GM23338 (cell line): ENCODE data around the gene COBL. TPM values are rescaled to one million over a fixed set of nuclear protein-coding genes. Genes with fewer than 3 reads are reported as not detected.
A peak's percentile ranks its signal among the peaks of the same experiment; 100 is the strongest.

Experiments used
- ATAC-seq: fragments of 200-7000 bp; cut with Tn5 transposase; 3 replicates; pipeline ENCODE4 v1.9.1; 2020
- DNase-seq: peaks from one replicate; pipeline ENCODE4 v3.0.0-alpha.2; 2015; ENCODE audit warnings: low spot score
- H2AFZ ChIP-seq: fragments of 200-600 bp; sonication (generic); 2 replicates; pipeline ENCODE4 v1.8.0; 2016; ENCODE audit warnings: antibody characterized with exemption, mild to moderate bottlenecking, moderate library complexity
- H3F3A ChIP-seq: fragments of 200-600 bp; sonication (generic); replicated peaks from 2 replicates; pipeline ENCODE4 v1.8.0; 2017; ENCODE audit warnings: antibody characterized with exemption, mixed run types, low read depth
- H3K27ac ChIP-seq: fragments of 200-600 bp; sonication (generic); 2 replicates; pipeline ENCODE4 v1.6.1; 2016; ENCODE audit warnings: low read depth
- H3K27me3 ChIP-seq: fragments of 200-600 bp; sonication (generic); 2 replicates; pipeline ENCODE4 v1.8.0; 2016; ENCODE audit warnings: mild to moderate bottlenecking, mixed run types, moderate library complexity; ENCODE audit not compliant: insufficient read depth
- H3K36me3 ChIP-seq: fragments of 200-600 bp; sonication (generic); 2 replicates; pipeline ENCODE4 v1.8.0; 2016; ENCODE audit warnings: mild to moderate bottlenecking; ENCODE audit not compliant: insufficient read depth
- H3K4me1 ChIP-seq: fragments of 200-600 bp; sonication (generic); 2 replicates; pipeline ENCODE4 v1.8.0; 2016; ENCODE audit warnings: mild to moderate bottlenecking, moderate library complexity; ENCODE audit not compliant: insufficient read depth
- H3K4me2 ChIP-seq: fragments of 200-600 bp; sonication (generic); 2 replicates; pipeline ENCODE4 v1.7.1; 2017; ENCODE audit warnings: mixed run types
- H3K4me3 ChIP-seq: fragments of 200-600 bp; sonication (generic); 2 replicates; pipeline ENCODE4 v1.6.1; 2016; ENCODE audit warnings: mixed run types
- H3K79me2 ChIP-seq: fragments of 200-600 bp; sonication (generic); replicated peaks from 2 replicates; pipeline ENCODE4 v1.8.0; 2017; ENCODE audit warnings: mild to moderate bottlenecking; ENCODE audit not compliant: insufficient read depth
- H3K9me2 ChIP-seq: fragments of 200-600 bp; sonication (generic); 2 replicates; pipeline ENCODE4 v1.8.0; 2017; ENCODE audit not compliant: insufficient read depth
- H4K20me1 ChIP-seq: fragments of 200-600 bp; sonication (generic); replicated peaks from 2 replicates; pipeline ENCODE4 v1.8.0; 2017; ENCODE audit warnings: mild to moderate bottlenecking; ENCODE audit not compliant: insufficient read depth
- H3K27ac Mint-ChIP-seq: 2 replicates; pipeline ENCODE4 v1.8.0; 2020; ENCODE audit warnings: inconsistent platforms, mild to moderate bottlenecking, moderate library complexity, mixed read lengths
- H3K27me3 Mint-ChIP-seq: 3 replicates; pipeline ENCODE4 v1.8.0; 2022; ENCODE audit warnings: low read depth, mild to moderate bottlenecking, moderate library complexity, mixed read lengths, inconsistent platforms; ENCODE audit not compliant: insufficient read depth, poor library complexity
- H3K36me3 Mint-ChIP-seq: 3 replicates; pipeline ENCODE4 v1.8.0; 2021; ENCODE audit warnings: low read depth, mild to moderate bottlenecking, inconsistent platforms, moderate library complexity, mixed read lengths
- H3K4me1 Mint-ChIP-seq: 3 replicates; pipeline ENCODE4 v1.8.0; 2020; ENCODE audit warnings: mild to moderate bottlenecking, inconsistent platforms, mixed read lengths
- H3K4me3 Mint-ChIP-seq: 3 replicates; pipeline ENCODE4 v1.8.0; 2021; ENCODE audit warnings: moderate library complexity, mild to moderate bottlenecking, inconsistent platforms, mixed read lengths
- H3K9me3 Mint-ChIP-seq: 3 replicates; pipeline ENCODE4 v1.8.0; 2020; ENCODE audit warnings: moderate library complexity, mild to moderate bottlenecking, inconsistent platforms, mixed read lengths
- CTCF ChIP-seq, 2 experiments: fragments of 200-600 bp in 1 of 2; sonication (generic) in 1 of 2; conservative IDR thresholded peaks; 2 replicates each; pipeline versions ENCODE4 v1.5.1 to v1.6.1; 2016 to 2017; ENCODE audit warnings: antibody characterized with exemption in 2 of 2, low read depth in 2 of 2, mild to moderate bottlenecking in 2 of 2, moderate library complexity in 1 of 2
- ETS1 ChIP-seq: IDR thresholded peaks from 2 replicates; pipeline ENCODE4 v1.6.1; 2016; ENCODE audit warnings: antibody characterized with exemption
- STAT1 ChIP-seq: IDR thresholded peaks from one replicate; pipeline ENCODE4 v1.6.1; 2016; ENCODE audit warnings: antibody characterized with exemption; ENCODE audit not compliant: unreplicated experiment
- ZNF462 ChIP-seq: fragments of 250-450 bp; sonication (Bioruptor Pico); IDR thresholded peaks from 2 replicates; pipeline ENCODE4 v1.5.0; 2020; ENCODE audit warnings: mild to moderate bottlenecking, moderate library complexity
- polyA plus RNA-seq: library from polyadenylated mRNA; unstranded; fragments of >200 nt; fragmentation: Nextera tagmentation; extraction: Ambion mirVana; gene quantifications from 2 replicates; pipeline ENCODE4 v1.2.1, GENCODE V29; 2016
- total RNA-seq: library from RNA; depleted of rRNA; stranded (reverse); fragments of >200 nt; shearing (Covaris generic); gene quantifications from 2 replicates; pipeline ENCODE4 v1.2.3, GENCODE V29; 2014

Gene COBL
- total and polyA plus RNA-seq, 2 experiments from 2014 or later = 18.3 to 51.9 TPM

GRCh38 chr7:51366172-51366728 is 49.6 kb upstream of the COBL start (continued):
- TF ChIP-seq ZNF462 = no peak
- no peak for TF ChIP-seq ETS1

DNA sequence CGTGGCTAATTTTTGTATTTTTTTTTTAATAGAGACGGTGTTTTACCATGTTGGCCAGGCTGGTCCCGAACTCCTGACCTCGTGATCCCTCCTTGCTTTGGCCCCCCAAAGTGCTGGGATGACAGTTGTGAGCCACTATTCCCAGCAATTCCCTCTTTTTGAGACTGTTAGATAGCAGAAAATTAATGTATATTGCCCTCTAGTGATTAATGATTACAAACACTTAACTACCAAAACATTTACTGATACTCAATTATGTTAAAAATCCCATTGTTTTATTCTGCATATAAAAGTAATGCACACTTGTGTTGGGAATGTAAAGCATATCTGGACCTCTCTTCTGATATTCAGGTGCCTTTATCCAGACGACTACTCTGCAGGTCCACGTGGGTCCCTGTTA is 41.2 kb upstream of the COBL start:
- Histone ChIP-seq H3K79me2 (no peaks in the 10 kb centered on the region), H3F3A (no peaks in the 10 kb centered on the region), H3K4me3 (no peak overlapping the region), H3K36me3 (no peaks in the 10 kb centered on the region), H3K4me2 (no peak overlapping the region), H2AFZ (no peak overlapping the region), H3K27ac (no peak overlapping the region), H3K9me2 (peaks cover 14% of the 10 kb centered on the region; the same call in 1 of the 2 replicates), H4K20me1 (no peaks in the 10 kb centered on the region), H3K27me3 (no peaks in the 10 kb centered on the region), H3K4me1 (peaks cover 5% of the 10 kb centered on the region; the same call in 1 of the 2 replicates)
- peaks cover 2% of the 10 kb centered on the region; the same call in 2 of the 3 replicates for H3K36me3 Mint-ChIP-seq
- DNase-seq = no peak
- TF ChIP-seq CTCF (conservative IDR thresholded peaks at IDR 0.05; ENCODE audit: low read depth in 2 of 2) = peak in 1 of 2 experiments; percentile 31; a peak in 2 of 4 replicates
- TF ChIP-seq STAT1 = no peak
- ATAC-seq = no peak
- H3K9me3 Mint-ChIP-seq = peaks cover 14% of the 10 kb centered on the region
- H3K27me3 Mint-ChIP-seq = peaks cover 7% of the 10 kb centered on the region
- no peak overlapping the region for H3K27ac Mint-ChIP-seq
- no peak overlapping the region for H3K4me3 Mint-ChIP-seq
- H3K4me1 Mint-ChIP-seq = peaks cover 11% of the 10 kb centered on the region
